Mesothelial cell of epicardium (in vitro differentiated cells): ENCODE results near the gene DOHH. TPM values are rescaled to one million over a fixed set of nuclear protein-coding genes. Genes with fewer than 3 reads are reported as not detected.

Source experiments
- DNase-seq, 2 experiments: peaks; one replicate each; pipeline ENCODE4 v3.0.0; 2021; ENCODE audit warnings: low spot score in 2 of 2; ENCODE audit not compliant: unreplicated experiment in 2 of 2
- H3K27ac Mint-ChIP-seq: 2 replicates; pipeline ENCODE4 v1.8.0; 2021; ENCODE audit warnings: mixed read lengths
- H3K27me3 Mint-ChIP-seq: 2 replicates; pipeline ENCODE4 v1.8.0; 2021; ENCODE audit warnings: low read depth, mixed read lengths
- H3K36me3 Mint-ChIP-seq: 2 replicates; pipeline ENCODE4 v1.8.0; 2021; ENCODE audit warnings: mixed read lengths
- H3K4me1 Mint-ChIP-seq: 2 replicates; pipeline ENCODE4 v1.8.0; 2021; ENCODE audit warnings: mixed read lengths
- H3K4me3 Mint-ChIP-seq: 2 replicates; pipeline ENCODE4 v1.8.0; 2021; ENCODE audit warnings: mild to moderate bottlenecking, moderate library complexity, mixed read lengths
- H3K9me3 Mint-ChIP-seq: 2 replicates; pipeline ENCODE4 v1.8.0; 2021; ENCODE audit warnings: mixed read lengths
- CTCF ChIP-seq: fragments of 200-600 bp; sonication (generic); IDR thresholded peaks from one replicate; pipeline ENCODE4 v1.5.0; 2021; ENCODE audit warnings: antibody characterized with exemption; ENCODE audit not compliant: unreplicated experiment
- total RNA-seq: library from RNA; stranded (reverse); gene quantifications from 3 replicates; pipeline ENCODE4 v1.2.1, GENCODE V29; 2021

DOHH gene
- 8.5 to 9.1 TPM (median 8.7 TPM) in 3 replicates for total RNA-seq

DNA sequence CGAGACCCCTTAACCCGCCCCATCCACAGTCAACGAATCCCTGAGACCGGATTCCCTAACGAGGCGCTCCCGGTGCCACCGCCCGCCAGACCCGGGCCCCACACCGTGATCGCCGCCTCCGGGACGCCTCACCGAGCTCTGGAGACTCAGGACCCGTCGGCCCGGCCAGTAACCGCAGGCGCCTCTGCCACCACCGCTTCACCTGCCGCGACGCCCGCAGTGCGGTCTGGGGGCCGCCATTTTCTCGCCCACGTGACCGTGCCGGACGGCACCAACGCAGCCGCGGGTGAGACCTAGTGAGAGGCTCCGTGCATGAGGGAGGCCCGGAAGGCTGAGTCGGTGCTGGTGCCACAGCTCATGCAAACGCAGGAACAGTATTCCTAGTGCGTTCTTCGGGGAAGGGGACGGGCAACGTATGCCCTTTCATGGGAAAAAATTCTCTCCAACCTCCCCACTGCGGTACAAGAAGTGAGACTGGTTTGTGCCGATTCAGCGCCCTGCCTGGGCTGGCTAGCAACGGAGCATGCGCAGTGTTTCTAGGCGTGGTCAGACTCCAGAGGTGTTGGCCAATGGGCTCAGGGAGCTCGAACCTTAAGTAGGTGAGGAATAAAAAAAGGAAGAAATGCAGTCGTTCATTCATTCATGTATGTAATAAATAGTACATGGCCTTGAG lies at the start of gene DOHH:
Gene DOHH (minus strand): TSS at position 246 of the 673 bp plus-strand sequence. CDS start 3,860 bp downstream, outside the sequence.
- DNase-seq = peak; percentile 83 to 94
- Mint-ChIP-seq H3K4me1 (peaks cover 16% of the 10 kb centered on the region), H3K36me3 (peaks cover 15% of the 10 kb centered on the region), H3K27ac (peak within 1 kb of the TSS; percentile 95), H3K27me3 (no peaks in the 10 kb centered on the region), H3K9me3 (peaks cover 4% of the 10 kb centered on the region), H3K4me3 (peak within 1 kb of the TSS; percentile 87)
- TF ChIP-seq CTCF = no peak

DNA sequence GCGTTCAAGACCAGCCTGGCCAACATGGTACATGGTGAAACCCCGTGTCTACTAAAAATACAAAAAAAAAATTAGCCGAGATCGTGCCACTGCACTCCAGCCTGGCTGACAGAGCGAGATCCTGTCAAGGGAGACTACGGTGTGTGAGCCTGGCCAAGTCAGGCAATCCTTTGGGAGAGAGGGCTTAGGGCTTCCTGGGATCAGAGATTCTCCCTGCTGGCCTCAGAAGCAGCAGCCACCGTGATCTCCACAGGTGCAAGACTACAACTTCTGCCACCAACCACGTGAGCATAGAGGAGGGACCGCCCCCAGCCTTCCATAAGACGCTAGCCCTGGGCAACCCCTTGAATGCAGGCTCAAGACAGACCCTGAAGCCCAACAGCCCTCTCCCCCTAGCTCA lies 49.3 kb upstream of the DOHH start:
- no peaks in the 10 kb centered on the region for H3K27me3 Mint-ChIP-seq
- H3K36me3 Mint-ChIP-seq = peaks cover 2% of the 10 kb centered on the region
- H3K4me3 Mint-ChIP-seq = no peak overlapping the region
- H3K9me3 Mint-ChIP-seq = no peaks in the 10 kb centered on the region
- no peaks in the 10 kb centered on the region for H3K4me1 Mint-ChIP-seq
- no peak for TF ChIP-seq CTCF
- no peak for DNase-seq
- no peak overlapping the region for H3K27ac Mint-ChIP-seq

GRCh38 chr19:3548606-3549005 lies 48.1 kb upstream of the DOHH start:
- TF ChIP-seq CTCF = no peak
- DNase-seq = no peak
- Mint-ChIP-seq H3K4me1 (no peaks in the 10 kb centered on the region), H3K27ac (no peak overlapping the region), H3K9me3 (no peaks in the 10 kb centered on the region), H3K4me3 (no peak overlapping the region), H3K36me3 (peaks cover 2% of the 10 kb centered on the region), H3K27me3 (no peaks in the 10 kb centered on the region)

DNA sequence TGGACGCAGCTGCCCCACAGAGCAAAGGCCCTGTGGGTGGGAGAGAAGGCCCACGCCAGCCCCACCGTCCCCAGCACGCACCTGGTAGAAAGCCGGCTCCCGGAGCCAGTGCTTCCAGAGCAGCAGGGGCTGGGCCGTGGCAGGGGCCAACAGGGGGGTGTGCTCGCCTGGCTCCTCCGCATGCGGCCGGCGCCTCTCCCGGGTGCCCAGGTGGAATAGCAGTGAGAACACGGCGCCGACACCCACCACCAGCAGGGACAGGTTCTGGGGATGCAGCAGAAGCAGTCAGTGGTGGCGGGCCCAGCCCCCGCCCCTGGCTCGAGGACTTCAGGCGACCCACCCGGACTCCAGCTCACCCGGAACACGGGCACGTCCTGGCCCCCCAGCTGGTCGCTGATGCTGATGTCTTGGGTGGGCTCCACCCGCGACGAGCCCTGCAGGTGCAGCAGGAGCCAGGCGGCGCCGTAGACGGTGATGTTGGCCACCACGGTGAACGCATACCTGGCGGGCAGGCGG lies 47.4 kb upstream of the DOHH start:
- Mint-ChIP-seq H3K27ac (no peak overlapping the region), H3K4me1 (no peaks in the 10 kb centered on the region), H3K4me3 (no peak overlapping the region), H3K36me3 (peaks cover 2% of the 10 kb centered on the region), H3K27me3 (no peaks in the 10 kb centered on the region), H3K9me3 (no peaks in the 10 kb centered on the region)
- no peak for TF ChIP-seq CTCF
- DNase-seq = no peak

GRCh38 chr19:3547301-3547731 lies 46.8 kb upstream of the DOHH start:
- no peaks in the 10 kb centered on the region for H3K4me1 Mint-ChIP-seq
- DNase-seq = no peak
- H3K36me3 Mint-ChIP-seq = peaks cover 2% of the 10 kb centered on the region
- H3K27me3 Mint-ChIP-seq = no peaks in the 10 kb centered on the region
- H3K27ac Mint-ChIP-seq = no peak overlapping the region
- H3K4me3 Mint-ChIP-seq = no peak overlapping the region
- no peaks in the 10 kb centered on the region for H3K9me3 Mint-ChIP-seq
- peak; percentile 60 for TF ChIP-seq CTCF
